Measurements from ENCODE around the gene PBRM1.

GRCh38 chr3:52514576-52514975, 171.1 kb downstream of the PBRM1 start:
- TF ChIP-seq CTCF (IDR thresholded peaks at IDR 0.05) (no peak), POLR2A (IDR thresholded peaks at IDR 0.05) (no peak), EP300 (IDR thresholded peaks at IDR 0.05) (no peak)

All from suprapubic skin (tissue), 3 donors.